Measurements from ENCODE around the gene NKD1.

NKD1 gene

GRCh38 chr16:50627419-50627818 is 79.2 kb downstream of the NKD1 start:
- DNase-seq (ENCODE audit: low read depth in 2 of 3, low spot score in 2 of 3): no peak

- no peak for DNase-seq (ENCODE audit: low read depth in 2 of 3, low spot score in 2 of 3)
Measured at GRCh38 chr16:50628156-50628802, 80.1 kb downstream of the NKD1 start.

GRCh38 chr16:50629334-50629733 is 81.1 kb downstream of the NKD1 start:
- DNase-seq (ENCODE audit: low read depth in 2 of 3, low spot score in 2 of 3): no peak

- DNase-seq (ENCODE audit: low read depth in 2 of 3, low spot score in 2 of 3): no peak
Measured at GRCh38 chr16:50630394-50631020, 82.3 kb downstream of the NKD1 start.

- DNase-seq (ENCODE audit: low read depth in 2 of 3, low spot score in 2 of 3): no peak
Measured at GRCh38 chr16:50631249-50631984, 83.2 kb downstream of the NKD1 start.

- no peak for DNase-seq (ENCODE audit: low read depth in 2 of 3, low spot score in 2 of 3)
Measured at GRCh38 chr16:50631985-50632576, 83.9 kb downstream of the NKD1 start.

GRCh38 chr16:50632927-50633800 is 85.0 kb downstream of the NKD1 start:
- DNase-seq (ENCODE audit: low read depth in 2 of 3, low spot score in 2 of 3): no peak

- DNase-seq (ENCODE audit: low read depth in 2 of 3, low spot score in 2 of 3): no peak
Measured at GRCh38 chr16:50634090-50634489, 85.9 kb downstream of the NKD1 start.

GRCh38 chr16:50634947-50635346 is 86.8 kb downstream of the NKD1 start:
- DNase-seq (ENCODE audit: low read depth in 2 of 3, low spot score in 2 of 3): no peak

GRCh38 chr16:50635505-50636392 is 87.6 kb downstream of the NKD1 start:
- no peak for DNase-seq (ENCODE audit: low read depth in 2 of 3, low spot score in 2 of 3)

- DNase-seq (ENCODE audit: low read depth in 2 of 3, low spot score in 2 of 3): no peak
Measured at GRCh38 chr16:50636753-50637374, 88.7 kb downstream of the NKD1 start.

- DNase-seq (ENCODE audit: low read depth in 2 of 3, low spot score in 2 of 3): no peak
Measured at GRCh38 chr16:50637716-50638602, 89.8 kb downstream of the NKD1 start.

- no peak for DNase-seq (ENCODE audit: low read depth in 2 of 3, low spot score in 2 of 3)
Measured at GRCh38 chr16:50638816-50639670, 90.8 kb downstream of the NKD1 start.

GRCh38 chr16:50640391-50640790 is 92.2 kb downstream of the NKD1 start:
- DNase-seq (ENCODE audit: low read depth in 2 of 3, low spot score in 2 of 3): no peak

GRCh38 chr16:50640919-50641817 is 93.0 kb downstream of the NKD1 start:
- DNase-seq (ENCODE audit: low read depth in 2 of 3, low spot score in 2 of 3): no peak

- DNase-seq (ENCODE audit: low read depth in 2 of 3, low spot score in 2 of 3): no peak
Measured at GRCh38 chr16:50641818-50642187, 93.6 kb downstream of the NKD1 start.

- no peak for DNase-seq (ENCODE audit: low read depth in 2 of 3, low spot score in 2 of 3)
Measured at GRCh38 chr16:50642349-50642748, 94.2 kb downstream of the NKD1 start.
